K562 (cell line): ENCODE data around the gene GDAP2. TPM values are rescaled to one million over a fixed set of nuclear protein-coding genes. Genes with fewer than 3 reads are reported as not detected.

Experiments
- CHD7 ChIP-seq: fragments of 200-600 bp; sonication (generic); IDR thresholded peaks from one replicate; pipeline ENCODE4 v1.6.1; 2012; ENCODE audit warnings: mild to moderate bottlenecking, low read depth, low read length, inconsistent platforms
- FOSL1 ChIP-seq: fragments of 200-800 bp; sonication (Bioruptor generic); conservative IDR thresholded peaks from 2 replicates; pipeline ENCODE4 v1.6.1; 2016; ENCODE audit warnings: missing genetic modification characterization, missing compliant biosample characterization
- MTA3 ChIP-seq: fragments of 450-650 bp; formaldehyde crosslinking; IDR thresholded peaks from 2 replicates; pipeline ENCODE4 v1.6.1; 2017; ENCODE audit warnings: mild to moderate bottlenecking, borderline replicate concordance
- MXI1 ChIP-seq: IDR thresholded peaks from 2 replicates; pipeline ENCODE4 v1.6.1; 2011; ENCODE audit warnings: low read depth, mild to moderate bottlenecking, improper control_type of control experiment, low read length
- RFX7 ChIP-seq: fragments of 250-450 bp; sonication (Bioruptor Pico); IDR thresholded peaks from 2 replicates; pipeline ENCODE4 v1.5.1; 2021; ENCODE audit warnings: mild to moderate bottlenecking
- SRSF7 ChIP-seq: fragments of 200-400 bp; formaldehyde crosslinking; optimal IDR thresholded peaks from 2 replicates; pipeline ENCODE3; 2017; ENCODE audit warnings: mild to moderate bottlenecking, low read depth, low read length
- ZNF146 ChIP-seq: IDR thresholded peaks from one replicate; pipeline ENCODE4 v1.6.1; 2018; ENCODE audit warnings: missing compliant biosample characterization; ENCODE audit not compliant: unreplicated experiment
- ZNF277 ChIP-seq: fragments of 250-450 bp; sonication (Bioruptor Pico); IDR thresholded peaks from 2 replicates; pipeline ENCODE4 v1.8.0; 2022; ENCODE audit warnings: inconsistent platforms, mild to moderate bottlenecking, moderate library complexity, borderline replicate concordance
- polyA plus RNA-seq, 8 experiments: library from polyadenylated mRNA; depleted of rRNA in 4 of 8; stranded (reverse) in 5 of 8; unstranded in 3 of 8; fragments of >200 nt; fragmentation: Nextera tagmentation in 2 of 8; fragmentation: Illumina TruSeq in 1 of 8; extraction: Ambion mirVana in 2 of 8; extraction: Trizol in 1 of 8; gene quantifications; 2 replicates each; pipeline versions ENCODE4 v1.2.1 to v1.2.3, GENCODE V29; 2011 to 2014; ENCODE audit warnings: inconsistent platforms in 1 of 8, missing spikeins in 1 of 8
- total RNA-seq, 7 experiments: library from RNA; depleted of rRNA in 6 of 7; stranded (reverse); fragments of >200 nt in 6 of 7; fragmentation: Illumina TruSeq in 2 of 7; extraction: Trizol in 2 of 7; gene quantifications; 2 replicates each; pipeline versions ENCODE4 v1.2.1 to v1.2.3, GENCODE V29; 2011 to 2021; ENCODE audit warnings: low replicate concordance in 1 of 7
- TF ChIP-seq, protein P1 (sequence below): fragments of 250-450 bp; sonication (Bioruptor Pico); IDR thresholded peaks from 2 replicates; pipeline ENCODE4 v1.9.0; 2021; ENCODE audit warnings: mild to moderate bottlenecking, inconsistent platforms
- TF ChIP-seq, protein P2 (sequence below): fragments of 450-650 bp; IDR thresholded peaks from 2 replicates; pipeline ENCODE4 v1.6.1; 2016; ENCODE audit warnings: antibody characterized with exemption

Gene GDAP2
- total and polyA plus RNA-seq, 9 of the 15 experiments (the other 6 are each of a cell fraction or from before 2014, with no cell fraction given): 4.1 to 23.1 (median 13.2) TPM

DNA sequence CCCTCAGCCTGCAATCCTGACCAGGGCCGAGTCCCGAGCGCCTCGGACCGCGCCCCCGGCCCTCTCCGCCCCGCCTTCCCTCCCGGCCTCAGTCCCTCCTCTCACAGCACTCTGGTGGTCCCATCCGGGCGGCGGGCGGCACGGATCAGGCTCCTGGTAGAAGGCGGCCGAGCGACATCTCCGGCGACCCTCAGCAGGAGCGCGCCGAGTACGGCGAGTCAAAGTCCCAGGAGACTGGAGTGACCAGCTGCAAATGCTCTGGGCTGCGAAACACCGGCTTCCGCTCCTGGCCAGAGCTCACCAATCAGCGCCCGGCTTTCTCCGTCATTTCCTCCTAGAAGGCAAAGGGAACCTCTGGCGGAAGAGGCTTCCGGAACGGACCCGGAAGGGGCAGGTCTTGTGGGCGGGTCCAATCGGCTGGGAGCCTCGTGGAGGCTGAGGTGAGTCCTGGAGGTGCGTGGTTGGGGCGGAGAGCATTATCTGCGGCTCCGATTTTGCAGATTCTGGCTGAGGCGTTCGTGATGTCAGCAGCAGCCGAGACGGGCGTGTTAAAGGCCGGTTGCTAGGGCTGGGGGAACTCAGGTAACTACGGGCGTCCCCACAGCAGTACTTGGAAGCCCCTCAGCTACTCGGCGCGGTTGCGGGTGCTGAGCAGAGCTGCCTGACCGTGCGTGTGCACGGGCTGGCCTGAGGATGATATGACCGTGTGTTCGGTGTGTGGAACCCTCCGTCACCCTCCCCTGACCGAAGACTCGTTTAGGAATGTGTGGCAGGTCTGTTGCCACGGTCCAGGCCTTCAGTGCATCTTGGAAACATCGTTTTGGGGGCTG is at the start of gene GDAP2, which contains the start of gene WDR3 (continued):
- TF ChIP-seq CHD7 (no peak), SRSF7 (no peak), RFX7 (CRISPR knock-in tag) (no peak), ZNF277 (CRISPR knock-in tag) (no peak), ZNF146 (CRISPR knock-in tag) (no peak), FOSL1 (tag) (peak; percentile 29; the same call in 1 of the 2 replicates), MTA3 (0 out of 2 replicates have a peak, but pooled peaks have one; percentile 56), MXI1 (peak; percentile 95)
- TF ChIP-seq, protein P1, sequence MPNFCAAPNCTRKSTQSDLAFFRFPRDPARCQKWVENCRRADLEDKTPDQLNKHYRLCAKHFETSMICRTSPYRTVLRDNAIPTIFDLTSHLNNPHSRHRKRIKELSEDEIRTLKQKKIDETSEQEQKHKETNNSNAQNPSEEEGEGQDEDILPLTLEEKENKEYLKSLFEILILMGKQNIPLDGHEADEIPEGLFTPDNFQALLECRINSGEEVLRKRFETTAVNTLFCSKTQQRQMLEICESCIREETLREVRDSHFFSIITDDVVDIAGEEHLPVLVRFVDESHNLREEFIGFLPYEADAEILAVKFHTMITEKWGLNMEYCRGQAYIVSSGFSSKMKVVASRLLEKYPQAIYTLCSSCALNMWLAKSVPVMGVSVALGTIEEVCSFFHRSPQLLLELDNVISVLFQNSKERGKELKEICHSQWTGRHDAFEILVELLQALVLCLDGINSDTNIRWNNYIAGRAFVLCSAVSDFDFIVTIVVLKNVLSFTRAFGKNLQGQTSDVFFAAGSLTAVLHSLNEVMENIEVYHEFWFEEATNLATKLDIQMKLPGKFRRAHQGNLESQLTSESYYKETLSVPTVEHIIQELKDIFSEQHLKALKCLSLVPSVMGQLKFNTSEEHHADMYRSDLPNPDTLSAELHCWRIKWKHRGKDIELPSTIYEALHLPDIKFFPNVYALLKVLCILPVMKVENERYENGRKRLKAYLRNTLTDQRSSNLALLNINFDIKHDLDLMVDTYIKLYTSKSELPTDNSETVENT (CRISPR knock-in tag): no peak
- TF ChIP-seq, protein P2, sequence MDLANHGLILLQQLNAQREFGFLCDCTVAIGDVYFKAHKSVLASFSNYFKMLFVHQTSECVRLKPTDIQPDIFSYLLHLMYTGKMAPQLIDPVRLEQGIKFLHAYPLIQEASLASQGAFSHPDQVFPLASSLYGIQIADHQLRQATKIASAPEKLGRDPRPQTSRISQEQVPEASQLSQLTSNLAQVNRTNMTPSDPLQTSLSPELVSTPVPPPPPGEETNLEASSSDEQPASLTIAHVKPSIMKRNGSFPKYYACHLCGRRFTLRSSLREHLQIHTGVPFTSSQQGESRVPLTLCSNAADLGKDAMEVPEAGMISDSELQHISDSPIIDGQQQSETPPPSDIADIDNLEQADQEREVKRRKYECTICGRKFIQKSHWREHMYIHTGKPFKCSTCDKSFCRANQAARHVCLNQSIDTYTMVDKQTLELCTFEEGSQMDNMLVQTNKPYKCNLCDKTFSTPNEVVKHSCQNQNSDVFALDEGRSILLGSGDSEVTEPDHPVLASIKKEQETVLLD: no peak
